Esophagus muscularis mucosa (tissue), 4 donors: ENCODE measurements around the gene AFAP1L2. TPM values are rescaled to one million over a fixed set of nuclear protein-coding genes. Genes with fewer than 3 reads are reported as not detected.
A peak's percentile ranks its signal among the peaks of the same experiment; 100 is the strongest.

ENCODE experiments used
- DNase-seq: peaks from one replicate; pipeline ENCODE4 v3.0.0-alpha.2; 2017; ENCODE audit errors: extremely low spot score
- H3K27ac ChIP-seq, 4 donors: fragments of 200-600 bp; sonication (generic); replicated peaks in 1 of 4; 1 replicate in 3 of 4; 2 replicates in 1 of 4; pipeline ENCODE4 v1.5.1; 2016 to 2019; ENCODE audit warnings: mild to moderate bottlenecking in 1 of 4
- H3K27me3 ChIP-seq, 4 donors: fragments of 200-600 bp; sonication (generic); one replicate each; pipeline versions ENCODE4 v1.5.1 to v1.6.0; 2016 to 2019
- H3K36me3 ChIP-seq, 4 donors: fragments of 200-600 bp; sonication (generic); one replicate each; pipeline ENCODE4 v1.5.1; 2016 to 2019
- H3K4me1 ChIP-seq, 4 donors: fragments of 200-600 bp; sonication (generic); one replicate each; pipeline ENCODE4 v1.5.1; 2016 to 2019
- H3K4me3 ChIP-seq, 4 donors: fragments of 200-600 bp; sonication (generic); 1 replicate in 2 of 4; 2 replicates in 2 of 4; pipeline ENCODE4 v1.5.1; 2016 to 2019; ENCODE audit warnings: mild to moderate bottlenecking in 4 of 4, moderate library complexity in 1 of 4
- H3K9me3 ChIP-seq, 4 donors: fragments of 200-600 bp; sonication (generic); 1 replicate in 3 of 4; 2 replicates in 1 of 4; pipeline ENCODE4 v1.5.1; 2016 to 2019
- EP300 ChIP-seq: sonication (generic); formaldehyde crosslinking; IDR thresholded peaks from one replicate; pipeline ENCODE4 v1.6.1; 2017; ENCODE audit warnings: antibody characterized with exemption
- POLR2A ChIP-seq: fragments of 450-650 bp; IDR thresholded peaks from one replicate; pipeline ENCODE4 v1.6.1; 2017; ENCODE audit warnings: antibody characterized with exemption, moderate library complexity, mild to moderate bottlenecking, low read depth
- POLR2AphosphoS5 ChIP-seq, 2 donors: sonication (generic); formaldehyde crosslinking; IDR thresholded peaks; one replicate each; pipeline ENCODE4 v1.6.1; 2017; ENCODE audit warnings: antibody characterized with exemption in 2 of 2
- WGBS: methylation state at CpG from one replicate; pipeline ENCODE4 v1.1.5; 2018; 5-methylcytosine and 5-hydroxymethylcytosine counted together
- intact Hi-C: fragments of 100-400 bp; cut with DNase I; formaldehyde crosslinking; loops from one replicate; pipeline ENCODE4 v1.15.1; 2023
- total RNA-seq, 4 donors: library from RNA; depleted of rRNA; stranded (reverse); fragments of >200 nt; gene quantifications; one replicate each; pipeline versions ENCODE4 v1.1.0 to v1.2.1, GENCODE V29; 2016
- TF ChIP-seq, protein P1 (sequence below), 3 experiments: fragments of 200-600 bp in 2 of 3; fragments of 450-650 bp in 1 of 3; sonication (generic) in 2 of 3; IDR thresholded peaks; one replicate each; pipeline ENCODE4 v1.5.1; 2017 to 2019; ENCODE audit warnings: antibody characterized with exemption in 3 of 3, mild to moderate bottlenecking in 2 of 3, moderate library complexity in 1 of 3

AFAP1L2 gene
- total RNA-seq, 4 donors from 2014 or later: 18.5 to 23.2 (median 19.9) TPM

DNA sequence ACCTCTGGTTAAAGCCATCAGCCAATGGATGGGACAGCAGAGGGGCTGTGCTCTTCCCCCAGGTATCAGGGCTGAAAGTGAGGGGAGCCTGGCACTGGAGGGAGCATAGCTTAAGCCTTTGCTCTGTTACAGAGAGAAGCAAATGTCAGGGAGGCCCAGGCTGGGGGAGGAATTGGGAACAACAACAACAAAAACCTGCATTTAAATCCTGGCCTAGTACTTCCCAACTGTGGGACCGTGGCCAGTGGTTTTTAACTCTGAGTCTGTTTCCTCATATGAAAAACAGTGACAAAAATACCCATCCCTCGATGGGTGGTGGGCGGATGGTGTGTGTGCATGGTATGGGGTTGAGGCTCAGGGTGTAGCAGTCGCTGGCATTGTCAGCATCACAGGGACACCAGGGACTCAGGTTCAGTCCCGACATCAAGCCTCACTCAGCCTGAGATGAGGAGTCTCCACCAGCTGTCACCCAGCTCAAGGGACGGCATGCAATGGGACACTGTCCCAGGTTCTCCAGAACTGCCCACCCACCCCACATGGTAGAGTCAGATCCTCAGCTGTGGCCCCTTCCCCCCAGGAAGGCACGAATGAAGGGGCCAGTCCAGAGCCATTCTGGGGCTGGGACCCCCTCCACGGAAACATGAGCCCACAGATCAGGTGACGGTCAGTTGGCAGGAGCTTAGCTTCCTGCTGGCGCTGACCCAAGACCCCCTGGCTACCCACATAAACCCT is 74.5 kb downstream of the AFAP1L2 start:
- Histone ChIP-seq H3K4me3 (no peak overlapping the region), H3K36me3 (peaks cover 0 to 13% (median 0%) of the 10 kb centered on the region in 4 donors), H3K27ac (peak overlapping the region in 3 of 4 donors; percentile 16 to 41 (median 29)), H3K4me1 (peaks cover 19 to 59% (median 34%) of the 10 kb centered on the region in 4 donors), H3K27me3 (no peaks in the 10 kb centered on the region), H3K9me3 (no peaks in the 10 kb centered on the region)
- TF ChIP-seq, protein P1, sequence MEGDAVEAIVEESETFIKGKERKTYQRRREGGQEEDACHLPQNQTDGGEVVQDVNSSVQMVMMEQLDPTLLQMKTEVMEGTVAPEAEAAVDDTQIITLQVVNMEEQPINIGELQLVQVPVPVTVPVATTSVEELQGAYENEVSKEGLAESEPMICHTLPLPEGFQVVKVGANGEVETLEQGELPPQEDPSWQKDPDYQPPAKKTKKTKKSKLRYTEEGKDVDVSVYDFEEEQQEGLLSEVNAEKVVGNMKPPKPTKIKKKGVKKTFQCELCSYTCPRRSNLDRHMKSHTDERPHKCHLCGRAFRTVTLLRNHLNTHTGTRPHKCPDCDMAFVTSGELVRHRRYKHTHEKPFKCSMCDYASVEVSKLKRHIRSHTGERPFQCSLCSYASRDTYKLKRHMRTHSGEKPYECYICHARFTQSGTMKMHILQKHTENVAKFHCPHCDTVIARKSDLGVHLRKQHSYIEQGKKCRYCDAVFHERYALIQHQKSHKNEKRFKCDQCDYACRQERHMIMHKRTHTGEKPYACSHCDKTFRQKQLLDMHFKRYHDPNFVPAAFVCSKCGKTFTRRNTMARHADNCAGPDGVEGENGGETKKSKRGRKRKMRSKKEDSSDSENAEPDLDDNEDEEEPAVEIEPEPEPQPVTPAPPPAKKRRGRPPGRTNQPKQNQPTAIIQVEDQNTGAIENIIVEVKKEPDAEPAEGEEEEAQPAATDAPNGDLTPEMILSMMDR (IDR thresholded peaks at IDR 0.05): no peak
- TF ChIP-seq EP300 (no peak), POLR2AphosphoS5 (IDR thresholded peaks at IDR 0.05) (no peak), POLR2A (no peak)
- no peak for DNase-seq
- 54% methylated on average over 7 of the region's 10 CpGs for WGBS
- intact Hi-C loops: no loop called here

DNA sequence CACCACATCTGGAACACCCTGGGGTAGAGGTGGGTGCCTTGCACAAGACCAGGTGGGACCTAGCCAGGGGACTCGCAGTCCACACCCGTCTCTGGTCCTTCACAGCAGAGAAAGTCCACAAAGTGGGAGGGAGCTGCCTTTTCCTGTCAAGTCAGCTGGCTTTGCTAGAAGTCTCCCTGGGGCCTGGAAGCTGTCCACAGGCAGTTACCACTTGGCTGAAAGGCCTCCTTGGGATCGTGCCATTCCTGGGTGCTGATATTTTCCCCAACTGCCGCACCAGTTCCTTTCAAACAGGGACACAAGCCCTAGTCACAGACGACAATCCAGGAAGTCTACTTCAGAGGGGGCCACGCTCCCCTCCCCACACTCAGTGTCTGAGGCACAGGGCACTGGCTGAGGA is 75.4 kb downstream of the AFAP1L2 start:
- intact Hi-C loops: no loop called here
- Histone ChIP-seq H3K9me3 (no peaks in the 10 kb centered on the region), H3K4me1 (peaks cover 19 to 51% (median 30%) of the 10 kb centered on the region in 4 donors), H3K27me3 (no peaks in the 10 kb centered on the region), H3K4me3 (no peak overlapping the region), H3K36me3 (peaks cover 0 to 13% (median 0%) of the 10 kb centered on the region in 4 donors), H3K27ac (peak overlapping the region in 3 of 4 donors; percentile 27 to 41 (median 29))
- TF ChIP-seq EP300 (no peak), POLR2AphosphoS5 (IDR thresholded peaks at IDR 0.05) (no peak), POLR2A (no peak)
- TF ChIP-seq, protein P1 (IDR thresholded peaks at IDR 0.05): no peak
- 59% methylated on average over 2 of the region's 6 CpGs for WGBS
- no peak for DNase-seq

DNA sequence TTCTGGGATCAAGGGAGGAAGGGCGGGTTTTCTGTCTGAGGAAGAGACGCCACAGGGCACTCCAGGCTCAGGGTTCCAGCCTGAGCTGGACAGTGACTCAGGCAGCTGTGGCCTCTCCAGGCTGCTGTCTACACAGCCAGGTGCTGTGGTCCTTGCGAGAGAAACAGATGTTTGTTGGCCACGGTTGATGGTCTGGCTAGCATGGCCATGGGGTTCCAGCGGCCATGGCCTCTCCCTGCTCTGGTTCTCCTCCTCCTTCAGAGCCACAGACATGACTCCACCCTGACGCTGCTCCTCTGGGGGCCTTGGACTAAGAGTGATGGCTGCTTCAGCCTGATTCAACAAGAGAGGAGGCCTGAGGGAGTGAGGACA is 75.9 kb downstream of the AFAP1L2 start:
- intact Hi-C loops: no loop called here
- Histone ChIP-seq H3K27me3 (no peaks in the 10 kb centered on the region), H3K27ac (peak overlapping the region in 3 of 4 donors; percentile 27 to 41 (median 29)), H3K36me3 (peaks cover 0 to 13% (median 0%) of the 10 kb centered on the region in 4 donors), H3K9me3 (no peaks in the 10 kb centered on the region), H3K4me1 (peaks cover 17 to 47% (median 28%) of the 10 kb centered on the region in 4 donors), H3K4me3 (no peak overlapping the region)
- WGBS: 80% methylated on average over 1 of the region's 6 CpGs
- TF ChIP-seq, protein P1 (IDR thresholded peaks at IDR 0.05): no peak
- TF ChIP-seq EP300: no peak
- no peak for DNase-seq

DNA sequence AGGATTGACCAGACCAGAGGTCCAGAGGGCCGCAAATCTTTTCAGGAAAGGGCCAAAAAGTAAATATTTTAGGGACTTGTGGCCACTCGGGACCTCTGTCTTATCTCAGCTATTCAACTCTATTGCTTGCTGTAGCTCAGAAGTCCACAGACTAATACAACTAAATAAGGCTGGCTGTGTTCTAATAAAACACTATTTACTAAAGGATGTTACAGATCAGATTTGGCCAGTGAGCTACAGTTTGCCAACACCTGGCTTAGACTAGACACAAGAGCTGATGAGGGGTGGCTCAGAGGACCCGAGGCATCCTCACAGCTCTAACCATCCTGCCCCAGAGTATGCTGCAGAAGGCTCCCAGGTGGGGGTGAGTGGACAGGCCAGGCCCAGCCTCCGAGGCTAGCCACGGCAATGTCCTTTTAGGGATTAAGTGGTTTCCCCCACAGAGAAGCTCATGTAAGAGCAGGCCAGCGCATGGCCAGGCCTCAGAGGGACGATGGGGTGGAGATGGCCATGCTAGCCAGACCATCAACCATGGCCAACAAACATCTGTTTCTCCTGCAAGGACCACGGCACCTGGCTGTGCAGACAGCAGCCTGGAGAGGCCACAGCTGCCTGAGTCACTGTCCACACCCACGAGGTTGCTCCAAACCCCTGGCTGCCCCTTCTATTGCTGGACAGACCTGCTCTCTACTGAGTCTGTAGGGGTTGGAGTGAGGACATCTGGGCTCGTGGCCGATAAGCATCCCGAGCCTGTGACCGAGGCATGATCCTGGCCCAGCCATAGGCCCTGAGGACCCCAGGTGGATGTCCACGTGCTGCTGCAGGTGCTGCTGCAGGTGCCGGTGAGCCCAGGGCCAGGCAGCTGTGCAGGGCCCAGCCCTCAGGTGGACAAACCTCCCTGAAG is 76.5 kb downstream of the AFAP1L2 start:
- intact Hi-C loops: no loop called here
- peaks cover 0 to 18% (median 0%) of the 10 kb centered on the region in 4 donors for H3K36me3 ChIP-seq

More for the DNA sequence above, 76.5 kb downstream of the AFAP1L2 start:
- no peaks in the 10 kb centered on the region for H3K9me3 ChIP-seq
- H3K27me3 ChIP-seq: no peaks in the 10 kb centered on the region
- DNase-seq: no peak
- WGBS: 84% methylated on average over 10 of the region's 15 CpGs
- H3K4me3 ChIP-seq: no peak overlapping the region
- peaks cover 15 to 40% (median 27%) of the 10 kb centered on the region in 4 donors for H3K4me1 ChIP-seq
- peak overlapping the region in 1 of 4 donors; percentile 27 for H3K27ac ChIP-seq
- TF ChIP-seq, protein P1 (IDR thresholded peaks at IDR 0.05): no peak
- peak in 1 of 2 donors; percentile 7 for TF ChIP-seq POLR2AphosphoS5 (IDR thresholded peaks at IDR 0.05)
